ENCODE measurements around the gene TCP1. TPM values are rescaled to one million over a fixed set of nuclear protein-coding genes. Genes with fewer than 3 reads are reported as not detected.

Gene TCP1
- total RNA-seq, 1 donor from 2014 or later: 164 TPM

DNA sequence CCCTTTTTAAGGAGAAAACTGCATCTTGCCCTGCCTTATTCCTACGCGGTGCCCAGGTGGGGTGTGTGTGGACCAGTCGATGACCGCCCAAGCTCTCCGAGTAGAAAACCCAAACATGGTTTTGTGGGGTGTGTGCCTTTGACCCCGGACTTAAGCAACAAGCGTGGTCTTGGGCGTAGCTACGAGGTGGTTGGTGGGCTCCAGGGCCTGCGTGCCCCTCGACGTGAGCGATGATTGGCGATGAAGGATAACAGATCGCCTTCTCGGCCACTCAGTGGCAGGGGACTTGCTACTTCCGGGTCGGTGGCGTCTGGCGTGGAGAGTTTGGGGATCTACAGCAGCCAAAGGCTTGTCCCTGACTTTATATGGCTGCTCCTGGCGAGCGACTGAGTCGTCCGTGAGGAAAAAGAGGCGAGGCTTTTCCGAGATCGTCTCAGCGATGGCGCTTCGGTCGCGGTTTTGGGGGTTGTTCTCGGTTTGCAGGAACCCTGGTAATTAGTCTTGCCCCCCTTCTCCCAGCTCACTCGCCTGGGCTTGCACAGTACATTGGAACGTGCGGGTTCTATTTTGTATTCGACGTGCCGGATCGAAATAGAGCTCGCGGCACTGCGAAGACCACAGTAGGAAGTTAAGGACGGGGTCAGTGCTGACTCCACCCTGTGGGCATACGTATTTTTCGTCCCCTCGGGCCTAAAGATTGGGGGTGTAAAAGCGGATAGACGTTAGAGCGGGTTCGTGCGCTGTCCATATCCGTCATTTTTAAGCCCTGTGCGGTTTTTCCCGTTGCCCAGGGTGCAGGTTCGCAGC lies 950 bp upstream of the TCP1 start, which contains the start of gene MRPL18:
Gene MRPL18 (plus strand): TSS at position 319 of the 807 bp plus-strand sequence. CDS start 121 bp downstream, at position 440.
- peak; percentile 93 for ATAC-seq
- DNase-seq: peak; percentile 94
- intact Hi-C loops (cut with micrococcal nuclease): no loop called here

DNA sequence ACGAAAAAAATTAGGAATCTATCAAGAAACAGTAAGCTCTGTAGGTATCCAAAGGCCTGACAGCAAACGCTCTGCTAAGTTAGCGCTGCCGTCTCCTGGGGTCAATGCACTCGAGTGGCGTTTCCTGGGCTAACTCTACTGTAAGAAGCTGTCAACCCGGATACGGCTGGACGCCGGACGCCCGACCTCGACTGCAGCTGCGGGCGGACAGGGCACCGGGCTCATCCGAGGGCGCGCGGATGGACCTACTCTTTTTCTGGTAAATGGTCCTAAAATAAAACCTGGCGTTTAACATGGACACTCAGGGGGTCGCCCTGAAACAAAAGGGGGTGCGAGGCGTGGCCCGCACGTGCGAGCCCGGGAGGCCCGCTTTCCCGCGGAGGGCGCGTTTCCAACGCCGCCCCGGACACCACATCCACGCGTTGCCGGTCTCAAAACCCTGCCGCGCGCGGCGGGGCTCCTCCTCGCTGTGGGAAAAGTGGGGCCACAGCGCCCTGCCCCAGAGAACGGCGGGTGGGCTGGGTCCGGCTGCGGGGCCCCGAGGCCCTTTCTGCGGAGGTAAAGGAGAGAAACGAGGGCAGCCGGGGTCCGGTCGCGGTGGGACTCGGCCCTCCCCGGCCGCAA lies 537 bp downstream of the TCP1 start:
- ATAC-seq: no peak

DNA sequence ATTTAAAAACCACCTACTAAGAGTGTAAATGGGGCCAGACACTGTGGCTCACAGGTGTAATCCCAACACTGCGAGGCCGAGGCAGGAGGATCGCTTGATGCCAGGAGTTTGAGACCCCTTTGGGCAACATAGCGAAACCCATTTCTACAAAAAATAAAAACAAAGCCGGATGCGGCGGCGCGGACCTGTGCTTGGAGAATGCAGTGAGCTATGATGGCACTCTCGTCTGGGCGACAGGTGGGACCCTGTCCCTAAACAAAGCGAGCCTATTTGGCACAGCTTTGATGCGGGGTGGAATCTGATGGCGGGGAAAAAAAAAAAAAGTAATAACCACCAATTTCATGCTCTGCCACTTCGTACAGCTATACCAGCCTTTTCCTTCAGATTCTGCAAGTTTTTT lies 1.1 kb downstream of the TCP1 start:
- intact Hi-C loops (cut with micrococcal nuclease): loop anchor here (10.0 kb wide), 2 partner anchors 93 to 257 kb away; partner anchors contain the start of gene SOD2
- ATAC-seq (no peak), DNase-seq (no peak)

More for the DNA sequence above, 537 bp downstream of the TCP1 start:
- intact Hi-C loops (cut with micrococcal nuclease): loop anchor here (10.0 kb wide), 2 partner anchors 94 to 256 kb away; partner anchors contain the start of gene SOD2
- peak; percentile 60 for DNase-seq

DNA sequence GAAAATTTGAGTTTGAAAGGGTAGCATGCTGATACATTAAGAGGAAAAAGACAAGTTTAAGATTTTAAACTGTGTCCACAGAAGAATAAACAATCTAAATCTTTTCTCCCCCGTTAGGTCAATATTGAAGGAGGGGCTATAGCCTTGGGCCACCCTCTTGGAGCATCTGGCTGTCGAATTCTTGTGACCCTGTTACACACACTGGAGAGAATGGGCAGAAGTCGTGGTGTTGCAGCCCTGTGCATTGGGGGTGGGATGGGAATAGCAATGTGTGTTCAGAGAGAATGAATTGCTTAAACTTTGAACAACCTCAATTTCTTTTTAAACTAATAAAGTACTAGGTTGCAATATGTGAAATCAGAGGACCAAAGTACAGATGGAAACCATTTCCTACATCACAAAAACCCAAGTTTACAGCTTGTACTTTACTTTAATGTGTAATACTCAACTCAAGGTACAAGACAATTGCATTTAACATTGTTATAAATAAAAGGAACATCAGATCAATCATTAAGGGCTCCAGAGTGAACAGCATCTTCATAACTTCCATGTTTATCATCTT lies 10.8 kb downstream of the TCP1 start:
- no peak for ATAC-seq
- intact Hi-C loops (cut with micrococcal nuclease): no loop called here
- DNase-seq: no peak

DNA sequence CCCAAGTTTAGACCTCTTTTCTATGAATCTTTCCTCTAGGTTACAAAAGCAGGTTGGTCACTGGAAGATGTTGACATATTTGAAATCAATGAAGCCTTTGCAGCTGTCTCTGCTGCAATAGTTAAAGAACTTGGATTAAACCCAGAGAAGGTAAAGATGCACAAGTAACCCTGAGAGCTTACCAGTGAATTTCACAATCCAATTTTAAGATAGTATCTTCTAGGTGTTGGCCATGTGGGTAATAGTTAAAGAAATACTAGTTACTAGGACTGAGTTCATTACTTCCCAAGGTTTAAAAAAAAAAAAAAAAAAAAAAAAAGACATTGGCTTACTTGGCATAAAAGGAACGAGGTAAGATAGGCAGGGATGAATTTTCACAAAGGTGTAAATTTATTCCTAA lies 11.3 kb downstream of the TCP1 start:
- DNase-seq (no peak), ATAC-seq (no peak)
- intact Hi-C loops (cut with micrococcal nuclease): no loop called here

DNA sequence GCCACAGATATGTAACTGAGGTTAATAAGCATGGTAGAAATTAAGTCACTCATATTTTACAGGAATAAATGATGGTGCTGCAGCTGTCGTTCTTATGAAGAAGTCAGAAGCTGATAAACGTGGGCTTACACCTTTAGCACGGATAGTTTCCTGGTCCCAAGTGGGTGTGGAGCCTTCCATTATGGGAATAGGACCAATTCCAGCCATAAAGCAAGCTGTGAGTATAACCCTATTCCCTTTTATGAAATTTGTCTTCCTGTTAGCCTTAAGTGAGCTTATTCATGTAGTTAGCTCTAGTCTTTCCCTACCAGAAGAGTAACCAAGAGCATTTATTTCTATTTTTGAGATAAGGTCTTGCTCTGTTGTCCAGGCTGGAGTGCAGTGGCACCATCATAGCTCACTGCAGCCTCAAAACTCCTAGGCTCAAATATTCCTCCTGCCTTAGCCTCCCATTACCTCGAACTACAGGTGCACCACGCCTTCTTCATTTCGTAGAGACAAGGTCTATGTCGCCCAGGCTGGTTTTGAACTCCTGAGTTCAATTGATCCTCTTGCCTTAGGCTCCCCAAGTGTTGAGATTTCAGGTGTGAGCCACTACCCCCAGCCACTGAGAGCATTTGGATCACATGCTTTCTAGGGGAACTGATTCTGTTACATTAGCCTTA lies 12.0 kb downstream of the TCP1 start:
- ATAC-seq: no peak
- intact Hi-C loops (cut with micrococcal nuclease): no loop called here
- DNase-seq: no peak

DNA sequence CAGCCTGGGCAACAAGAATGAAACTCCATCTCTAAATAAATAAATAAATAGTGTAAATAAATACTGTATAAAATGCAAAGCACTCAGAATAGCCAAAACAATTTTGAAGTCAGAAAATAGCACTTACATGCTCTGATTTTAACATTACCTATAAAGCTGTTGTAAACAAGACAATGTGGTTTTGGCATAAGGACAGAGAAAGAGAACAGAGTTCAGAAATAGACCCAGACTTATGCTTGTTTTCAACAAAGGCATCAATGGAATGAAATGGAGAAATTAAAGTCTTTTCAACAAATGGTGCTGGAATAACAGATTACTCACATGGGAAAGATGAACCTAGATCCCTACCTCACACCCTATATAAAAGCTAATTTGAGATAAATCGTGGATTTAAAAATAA lies 17.2 kb downstream of the TCP1 start:
- intact Hi-C loops (cut with micrococcal nuclease): no loop called here
- ATAC-seq (no peak), DNase-seq (no peak)

DNA sequence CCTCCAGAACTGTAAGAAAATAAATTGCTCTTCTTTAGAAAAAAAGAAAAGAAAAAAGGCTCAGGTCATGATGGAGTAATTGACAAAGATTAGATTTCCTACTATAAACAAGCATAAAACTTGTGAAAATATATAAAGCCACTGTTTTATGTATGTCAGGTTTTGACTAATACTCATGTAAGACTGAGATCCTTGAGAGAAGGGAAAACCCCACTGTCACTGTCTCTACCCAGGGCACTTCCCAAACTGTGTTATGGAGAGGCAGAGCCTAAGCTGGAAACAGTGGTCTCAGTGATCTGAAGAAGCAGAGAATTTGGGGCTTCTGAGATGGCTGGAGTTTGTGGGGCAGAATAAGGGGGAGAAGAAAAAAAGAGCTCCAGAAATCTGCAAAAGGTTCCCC lies 19.9 kb downstream of the TCP1 start:
- intact Hi-C loops (cut with micrococcal nuclease): no loop called here
- ATAC-seq (no peak), DNase-seq (no peak)

DNA sequence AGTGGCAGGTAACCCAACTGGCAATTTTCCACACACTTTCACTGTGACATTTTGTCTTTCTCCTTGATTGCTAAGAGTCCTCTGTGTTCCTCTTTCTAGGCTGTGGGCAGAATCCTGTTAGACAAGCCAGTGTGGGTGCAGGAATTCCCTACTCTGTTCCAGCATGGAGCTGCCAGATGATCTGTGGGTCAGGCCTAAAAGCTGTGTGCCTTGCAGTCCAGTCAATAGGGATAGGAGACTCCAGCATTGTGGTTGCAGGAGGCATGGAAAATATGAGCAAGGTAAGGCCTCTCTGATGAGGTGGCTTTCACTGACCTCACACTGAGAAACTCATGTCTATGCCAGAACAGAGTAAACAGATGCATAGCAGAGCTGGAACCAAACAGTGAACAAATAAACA lies 22.5 kb downstream of the TCP1 start:
- DNase-seq (no peak), ATAC-seq (no peak)
- intact Hi-C loops (cut with micrococcal nuclease): no loop called here

DNA sequence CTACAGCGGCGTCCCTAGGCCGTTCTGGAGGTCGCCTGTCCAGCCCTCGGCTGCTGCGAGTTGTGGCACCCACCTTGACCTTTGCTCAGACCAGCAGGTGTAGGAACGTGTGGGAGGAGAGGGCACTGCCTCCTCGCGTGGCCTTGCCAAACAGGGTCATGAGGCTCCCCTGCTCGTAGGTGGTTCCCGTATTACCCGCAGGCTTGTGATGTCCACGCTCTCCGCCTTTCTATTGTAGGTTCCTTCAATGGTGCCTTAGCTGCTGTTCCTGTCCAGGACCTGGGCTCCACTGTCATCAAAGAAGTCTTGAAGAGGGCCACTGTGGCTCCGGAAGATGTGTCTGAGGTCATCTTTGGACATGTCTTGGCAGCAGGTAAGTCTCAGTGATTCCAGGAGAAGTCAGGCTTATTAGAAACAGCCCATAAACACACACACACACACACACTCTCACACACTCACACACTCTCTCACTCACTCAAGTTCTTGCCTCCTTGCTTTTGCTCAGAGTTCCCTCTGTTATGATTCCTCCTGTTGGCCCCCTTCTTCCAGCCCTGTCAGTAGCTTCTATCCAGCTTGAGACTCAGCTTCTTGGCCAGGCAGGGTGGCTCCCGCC lies 26.6 kb downstream of the TCP1 start:
- intact Hi-C loops (cut with micrococcal nuclease): no loop called here
- no peak for ATAC-seq
- peak; percentile 32 for DNase-seq

DNA sequence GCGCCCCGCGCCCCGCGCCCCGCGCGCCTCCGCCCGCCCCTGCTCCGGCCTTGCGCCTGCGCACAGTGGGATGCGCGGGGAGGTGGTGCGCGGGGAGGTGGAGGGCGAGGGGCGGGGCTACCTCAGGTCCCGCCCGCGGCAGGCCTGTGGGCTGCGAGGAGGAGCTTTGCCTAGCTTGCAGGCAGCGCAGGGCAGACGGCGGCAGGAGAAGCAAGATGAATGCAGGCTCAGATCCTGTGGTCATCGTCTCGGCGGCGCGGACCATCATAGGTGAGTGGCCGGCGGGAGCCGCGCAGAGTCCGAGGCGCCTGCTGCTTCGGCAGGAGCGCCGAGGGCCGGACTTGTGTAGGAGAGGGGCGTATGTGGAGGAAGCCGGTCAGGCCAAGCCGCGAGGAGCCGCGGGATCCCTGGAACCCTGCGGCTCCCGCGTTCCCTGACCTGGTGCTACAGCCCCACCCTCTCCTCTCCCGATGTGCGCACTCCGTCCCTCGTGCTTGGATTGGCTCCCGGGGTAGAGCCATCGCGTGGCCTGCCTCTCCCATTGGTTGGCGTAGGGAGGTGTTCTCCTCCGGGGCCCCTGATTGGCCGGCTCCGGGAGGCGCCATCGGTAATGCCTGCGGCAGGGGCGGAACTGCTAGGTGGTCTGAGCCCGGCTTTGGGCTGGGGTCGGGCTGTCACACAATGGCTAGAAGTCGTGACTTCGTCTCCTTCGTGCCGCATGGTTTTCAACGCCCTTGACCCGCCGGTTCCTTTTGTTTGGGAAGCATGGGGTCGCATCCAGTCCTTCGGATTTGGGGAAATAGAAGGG lies 27.3 kb downstream of the TCP1 start, which contains the start of gene ACAT2:
Gene ACAT2 (plus strand): TSS at position 173 of the 808 bp plus-strand sequence. CDS start 43 bp downstream, at position 216.
- intact Hi-C loops (cut with micrococcal nuclease): no loop called here
- ATAC-seq: peak; percentile 99
- DNase-seq: peak; percentile 96

DNA sequence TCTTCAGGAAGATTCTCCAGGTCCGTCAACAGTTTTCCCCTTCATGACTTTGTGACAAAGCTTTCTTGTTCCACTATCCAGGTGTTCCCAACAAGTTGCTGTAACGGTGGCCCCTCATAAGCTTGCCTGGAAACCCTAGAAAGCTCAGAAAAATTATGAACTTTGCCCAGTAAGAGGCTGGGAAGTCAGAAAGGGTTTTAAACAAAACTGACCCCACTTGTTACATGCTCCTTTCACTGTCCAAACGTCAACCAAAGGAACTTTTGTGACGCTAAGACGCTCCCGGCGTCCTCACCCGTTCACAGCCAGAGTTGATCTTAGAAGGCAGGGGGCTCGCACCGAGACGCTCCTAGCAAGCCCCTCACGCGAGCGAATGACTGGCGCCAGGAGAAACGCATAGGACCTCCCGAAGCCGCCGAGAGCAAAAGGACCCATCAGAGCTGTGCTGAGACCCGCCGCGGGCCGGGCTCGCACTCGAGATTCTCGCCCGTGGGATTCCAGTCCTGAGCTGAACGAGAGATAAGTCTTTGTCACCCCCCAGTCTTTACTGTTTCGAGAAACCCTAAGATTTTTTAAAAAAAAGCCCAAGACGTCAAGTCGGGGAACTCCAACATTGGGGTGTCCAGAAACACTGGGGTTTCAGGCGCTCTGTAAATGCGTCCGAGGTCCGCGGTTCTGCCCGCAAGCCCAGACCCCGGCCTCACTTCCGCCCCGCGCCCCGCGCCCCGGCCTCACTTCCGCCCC lies 28.1 kb downstream of the TCP1 start:
- intact Hi-C loops (cut with micrococcal nuclease): no loop called here
- ATAC-seq (no peak), DNase-seq (peak; percentile 53)

DNA sequence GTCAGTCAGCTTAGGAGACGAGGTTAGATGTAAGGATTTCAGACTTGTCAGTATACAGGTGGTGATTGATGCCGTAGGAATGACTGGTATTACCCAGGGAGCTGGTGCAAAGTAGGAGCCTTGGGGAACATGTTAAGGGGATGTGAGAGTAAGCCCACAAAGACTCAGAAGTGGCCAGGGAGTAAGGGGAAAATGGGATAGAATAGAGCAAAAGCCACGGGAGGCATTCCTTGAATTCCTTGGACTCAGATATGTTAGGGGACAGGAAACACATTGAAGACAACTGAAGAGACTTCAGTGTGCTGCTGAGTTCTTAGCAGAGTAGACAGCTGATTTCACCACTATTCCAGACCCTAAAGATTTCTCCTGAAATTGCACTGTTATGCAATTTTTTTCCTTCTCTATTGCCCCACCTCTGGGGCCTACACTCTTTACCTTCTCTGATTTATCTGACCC lies 28.8 kb downstream of the TCP1 start:
- intact Hi-C loops (cut with micrococcal nuclease): no loop called here
- no peak for ATAC-seq

DNA sequence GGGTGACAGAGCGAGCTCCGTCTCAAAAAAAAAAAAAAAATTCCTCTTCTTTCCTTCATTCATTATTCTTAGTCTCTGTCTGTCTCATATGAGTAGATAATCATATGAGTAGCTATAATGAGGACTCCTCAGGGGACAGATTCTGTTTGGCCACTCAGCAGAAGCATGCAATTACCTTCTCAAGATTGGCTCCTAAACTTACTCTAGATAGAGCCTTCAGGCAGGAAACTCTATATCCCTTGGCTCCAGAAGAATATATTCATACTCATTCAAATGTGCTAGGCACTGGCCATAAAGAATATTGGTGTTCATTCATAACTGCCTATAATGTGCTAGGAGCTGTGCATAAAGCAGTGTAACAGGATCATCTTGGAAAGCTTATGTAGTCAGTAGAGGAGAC lies 29.8 kb downstream of the TCP1 start:
- DNase-seq (no peak), ATAC-seq (no peak)
- intact Hi-C loops (cut with micrococcal nuclease): no loop called here

More for the DNA sequence above, 28.8 kb downstream of the TCP1 start:
- no peak for DNase-seq

DNA sequence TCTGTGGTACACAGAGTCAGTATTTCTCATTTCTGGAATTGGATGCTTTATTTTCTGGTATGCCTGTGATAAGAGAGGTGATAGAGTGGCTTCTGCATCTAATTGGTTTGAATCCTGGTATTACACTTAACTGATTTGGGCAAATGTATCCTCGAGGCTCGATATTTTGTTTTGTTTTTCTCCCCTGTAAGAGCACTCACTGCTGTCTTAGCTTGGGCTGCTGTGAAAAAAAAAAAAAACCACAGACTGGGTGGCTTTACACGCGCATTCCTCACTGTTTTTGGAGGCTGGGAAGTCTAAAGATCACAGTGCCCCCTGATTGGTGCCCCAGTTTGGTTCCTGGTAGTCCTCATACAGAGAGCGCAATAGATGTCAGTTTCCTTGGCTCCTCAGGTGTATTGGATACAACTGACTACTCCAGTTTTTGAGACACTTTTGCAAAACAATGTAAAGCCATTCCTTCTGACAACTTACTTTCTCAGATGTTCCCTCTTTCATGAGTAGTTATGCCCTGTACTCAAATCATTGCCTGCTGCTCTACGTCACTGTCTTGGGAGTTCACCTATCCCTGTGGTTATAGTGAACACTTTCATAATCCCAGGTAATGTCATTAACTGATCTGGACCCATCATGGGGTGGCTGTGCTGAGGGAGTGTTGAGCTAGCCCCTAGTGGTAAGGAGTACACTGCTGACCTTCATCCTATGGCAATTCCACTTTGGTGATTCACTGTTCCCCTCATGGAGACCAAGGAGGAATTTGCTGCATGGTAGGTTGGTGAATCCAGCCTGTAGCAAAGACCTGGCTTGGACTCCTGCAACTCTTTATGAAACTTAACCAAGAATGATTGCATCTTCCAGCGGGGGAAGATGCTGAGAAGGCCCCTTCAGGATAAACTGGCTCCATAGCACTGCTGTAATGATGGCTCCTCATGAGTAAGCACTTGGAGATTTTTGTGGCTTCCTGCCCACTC lies 31.1 kb downstream of the TCP1 start:
- DNase-seq: no peak
- intact Hi-C loops (cut with micrococcal nuclease): no loop called here
- no peak for ATAC-seq

DNA sequence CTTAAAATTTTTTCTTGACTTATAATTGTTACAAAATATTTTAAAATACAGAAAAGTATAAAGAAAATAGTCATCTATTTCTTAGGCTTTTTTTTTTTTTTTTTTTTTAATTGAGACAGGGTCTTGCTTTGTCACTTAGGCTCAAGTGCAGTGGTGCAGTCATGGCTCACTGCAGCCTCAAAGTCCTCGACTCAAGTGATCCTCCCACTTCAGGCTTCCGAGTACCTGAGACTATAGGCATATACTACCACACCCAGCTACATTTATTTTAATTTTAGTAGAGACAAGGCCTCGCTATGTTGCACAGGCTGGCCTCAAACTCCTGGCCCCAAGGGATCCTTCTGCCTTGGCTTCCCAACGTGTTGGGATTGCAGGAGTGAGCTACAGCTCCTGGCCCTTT lies 32.9 kb downstream of the TCP1 start:
- ATAC-seq (no peak), DNase-seq (no peak)
- intact Hi-C loops (cut with micrococcal nuclease): no loop called here

All from left ventricle myocardium superior (tissue), 1 donor.